Astrocyte (in vitro differentiated cells and primary cell): ENCODE measurements around the gene SOX13. TPM values are rescaled to one million over a fixed set of nuclear protein-coding genes. Genes with fewer than 3 reads are reported as not detected.

Source experiments
- DNase-seq: peaks from one replicate; pipeline ENCODE4 v3.0.0-alpha.2; 2010; ENCODE audit warnings: low read depth
- FAIRE-seq: peaks from 2 replicates; lab custom pipeline; 2011; peaks lifted over from hg19 to GRCh38; lab: Jason Lieb, UNC
- H2AFZ ChIP-seq: 2 replicates; pipeline ENCODE4 v1.6.0; 2012; ENCODE audit warnings: low read depth, low read length, inconsistent platforms
- H3K27ac ChIP-seq: 2 replicates; pipeline ENCODE4 v1.5.1; 2011; ENCODE audit warnings: low read depth, low read length, inconsistent platforms
- H3K27me3 ChIP-seq: 2 replicates; pipeline ENCODE4 v1.6.0; 2011; ENCODE audit warnings: low read length, inconsistent platforms; ENCODE audit not compliant: insufficient read depth
- H3K36me3 ChIP-seq: 2 replicates; pipeline ENCODE4 v1.5.1; 2011; ENCODE audit warnings: low read length, inconsistent platforms; ENCODE audit not compliant: insufficient read depth
- H3K4me1 ChIP-seq: 2 replicates; pipeline ENCODE4 v1.5.1; 2011; ENCODE audit warnings: low read length, inconsistent platforms; ENCODE audit not compliant: insufficient read depth
- H3K4me2 ChIP-seq: 2 replicates; pipeline ENCODE4 v1.6.0; 2012; ENCODE audit warnings: low read length, inconsistent platforms
- H3K4me3 ChIP-seq: 2 replicates; pipeline ENCODE4 v1.5.1; 2011; ENCODE audit warnings: low read depth, mild to moderate bottlenecking, low read length, inconsistent platforms; ENCODE audit not compliant: insufficient read depth
- H3K79me2 ChIP-seq: 2 replicates; pipeline ENCODE4 v1.6.0; 2012; ENCODE audit warnings: mild to moderate bottlenecking, low read length, inconsistent platforms; ENCODE audit not compliant: insufficient read depth
- H3K9ac ChIP-seq: 2 replicates; pipeline ENCODE4 v1.6.0; 2012; ENCODE audit warnings: mild to moderate bottlenecking, low read length, inconsistent platforms
- H3K9me3 ChIP-seq: 2 replicates; pipeline ENCODE4 v1.5.1; 2012; ENCODE audit warnings: low read depth, mild to moderate bottlenecking, low read length, inconsistent platforms; ENCODE audit not compliant: insufficient read depth
- H4K20me1 ChIP-seq: 2 replicates; pipeline ENCODE4 v1.6.0; 2012; ENCODE audit warnings: low read length, inconsistent platforms; ENCODE audit not compliant: insufficient read depth
- H3K27ac Mint-ChIP-seq: one replicate; pipeline ENCODE4 v1.8.0; 2021; ENCODE audit warnings: mild to moderate bottlenecking, mixed read lengths; ENCODE audit not compliant: unreplicated experiment
- H3K27me3 Mint-ChIP-seq: one replicate; pipeline ENCODE4 v1.8.0; 2021; ENCODE audit warnings: low read depth, mixed read lengths; ENCODE audit not compliant: unreplicated experiment
- H3K36me3 Mint-ChIP-seq: one replicate; pipeline ENCODE4 v1.8.0; 2021; ENCODE audit warnings: low read depth, mixed read lengths; ENCODE audit not compliant: unreplicated experiment
- H3K4me1 Mint-ChIP-seq: one replicate; pipeline ENCODE4 v1.8.0; 2021; ENCODE audit warnings: low read depth, mixed read lengths; ENCODE audit not compliant: unreplicated experiment
- H3K4me3 Mint-ChIP-seq: one replicate; pipeline ENCODE4 v1.8.0; 2021; ENCODE audit warnings: mild to moderate bottlenecking, moderate library complexity, mixed read lengths; ENCODE audit not compliant: unreplicated experiment
- H3K9me3 Mint-ChIP-seq: one replicate; pipeline ENCODE4 v1.8.0; 2021; ENCODE audit warnings: mild to moderate bottlenecking, mixed read lengths; ENCODE audit not compliant: unreplicated experiment
- EZH2 ChIP-seq: IDR thresholded peaks from 2 replicates; pipeline ENCODE4 v1.6.1; 2012; ENCODE audit warnings: mild to moderate bottlenecking, low read length, inconsistent platforms; ENCODE audit not compliant: insufficient read depth
- total RNA-seq: library from RNA; stranded (reverse); gene quantifications from 2 replicates; pipeline ENCODE4 v1.2.1, GENCODE V29; 2021
- TF ChIP-seq, protein P1 (sequence below): IDR thresholded peaks from 2 replicates; pipeline ENCODE4 v1.5.1; 2011; ENCODE audit warnings: low read depth, mild to moderate bottlenecking, inconsistent platforms, low read length, moderate library complexity; ENCODE audit not compliant: insufficient read depth

Gene SOX13
- total RNA-seq, 1 donor from 2014 or later = 12.4 TPM

DNA sequence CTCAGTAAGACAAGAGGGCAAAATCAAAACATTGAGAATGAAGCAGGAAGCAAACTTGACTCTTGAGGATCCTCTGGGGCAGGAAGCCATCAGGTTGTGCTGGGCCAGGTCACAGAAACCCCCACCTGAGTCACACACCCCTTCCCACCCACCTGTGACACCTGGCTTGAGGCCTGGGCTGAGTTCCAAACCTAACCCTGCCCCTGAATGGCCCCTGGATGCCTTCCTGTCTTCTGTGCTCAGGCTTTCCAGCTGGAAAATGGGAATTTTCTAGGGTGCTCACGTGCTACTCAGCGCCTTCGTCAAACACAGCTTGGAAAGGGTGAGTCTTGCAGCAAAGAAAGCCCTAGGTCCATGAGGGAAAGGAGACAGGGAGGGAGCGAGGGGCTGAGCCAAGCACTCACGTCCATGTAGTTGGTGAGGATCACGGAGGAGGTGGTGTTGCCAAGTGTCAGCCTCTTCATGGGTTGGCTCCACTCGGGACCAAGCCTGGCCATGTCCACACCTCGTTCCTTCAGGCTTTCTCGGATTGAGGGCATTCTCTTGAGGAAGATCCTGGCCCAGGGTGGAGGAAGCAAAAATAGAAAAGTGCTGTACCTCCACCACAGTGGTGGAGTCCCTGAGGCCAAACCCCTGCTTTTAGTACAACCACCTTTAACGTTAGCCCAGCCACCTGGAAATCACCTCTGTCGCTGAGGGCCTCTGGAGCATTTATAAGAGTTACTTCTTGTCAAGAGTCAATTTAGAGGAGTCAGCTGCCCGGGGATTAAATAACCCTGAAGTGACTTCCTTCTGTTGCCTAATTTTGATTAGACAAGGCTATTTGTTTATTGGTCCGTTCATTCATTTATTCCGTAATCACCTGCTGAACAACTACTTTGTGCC, 88.9 kb downstream of the SOX13 start:
- no peak overlapping the region for H2AFZ ChIP-seq
- H3K4me1 Mint-ChIP-seq = no peaks in the 10 kb centered on the region
- no peak overlapping the region for H3K27ac ChIP-seq
- H3K27ac Mint-ChIP-seq = no peak overlapping the region
- no peaks in the 10 kb centered on the region for H3K9me3 ChIP-seq
- no peak for TF ChIP-seq EZH2
- TF ChIP-seq, protein P1, sequence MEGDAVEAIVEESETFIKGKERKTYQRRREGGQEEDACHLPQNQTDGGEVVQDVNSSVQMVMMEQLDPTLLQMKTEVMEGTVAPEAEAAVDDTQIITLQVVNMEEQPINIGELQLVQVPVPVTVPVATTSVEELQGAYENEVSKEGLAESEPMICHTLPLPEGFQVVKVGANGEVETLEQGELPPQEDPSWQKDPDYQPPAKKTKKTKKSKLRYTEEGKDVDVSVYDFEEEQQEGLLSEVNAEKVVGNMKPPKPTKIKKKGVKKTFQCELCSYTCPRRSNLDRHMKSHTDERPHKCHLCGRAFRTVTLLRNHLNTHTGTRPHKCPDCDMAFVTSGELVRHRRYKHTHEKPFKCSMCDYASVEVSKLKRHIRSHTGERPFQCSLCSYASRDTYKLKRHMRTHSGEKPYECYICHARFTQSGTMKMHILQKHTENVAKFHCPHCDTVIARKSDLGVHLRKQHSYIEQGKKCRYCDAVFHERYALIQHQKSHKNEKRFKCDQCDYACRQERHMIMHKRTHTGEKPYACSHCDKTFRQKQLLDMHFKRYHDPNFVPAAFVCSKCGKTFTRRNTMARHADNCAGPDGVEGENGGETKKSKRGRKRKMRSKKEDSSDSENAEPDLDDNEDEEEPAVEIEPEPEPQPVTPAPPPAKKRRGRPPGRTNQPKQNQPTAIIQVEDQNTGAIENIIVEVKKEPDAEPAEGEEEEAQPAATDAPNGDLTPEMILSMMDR = no peak
- no peaks in the 10 kb centered on the region for H4K20me1 ChIP-seq
- H3K27me3 Mint-ChIP-seq = peaks cover 43% of the 10 kb centered on the region
- H3K36me3 ChIP-seq = no peaks in the 10 kb centered on the region
- no peak overlapping the region for H3K4me2 ChIP-seq
- H3K27me3 ChIP-seq = peaks cover 7% of the 10 kb centered on the region
- H3K36me3 Mint-ChIP-seq = peaks cover 2% of the 10 kb centered on the region
- FAIRE-seq (no peak), DNase-seq (no peak)
- no peaks in the 10 kb centered on the region for H3K4me1 ChIP-seq
- H3K9ac ChIP-seq = no peak overlapping the region
- no peaks in the 10 kb centered on the region for H3K79me2 ChIP-seq
- no peak overlapping the region for H3K4me3 Mint-ChIP-seq
- no peaks in the 10 kb centered on the region for H3K9me3 Mint-ChIP-seq
- H3K4me3 ChIP-seq = no peak overlapping the region

DNA sequence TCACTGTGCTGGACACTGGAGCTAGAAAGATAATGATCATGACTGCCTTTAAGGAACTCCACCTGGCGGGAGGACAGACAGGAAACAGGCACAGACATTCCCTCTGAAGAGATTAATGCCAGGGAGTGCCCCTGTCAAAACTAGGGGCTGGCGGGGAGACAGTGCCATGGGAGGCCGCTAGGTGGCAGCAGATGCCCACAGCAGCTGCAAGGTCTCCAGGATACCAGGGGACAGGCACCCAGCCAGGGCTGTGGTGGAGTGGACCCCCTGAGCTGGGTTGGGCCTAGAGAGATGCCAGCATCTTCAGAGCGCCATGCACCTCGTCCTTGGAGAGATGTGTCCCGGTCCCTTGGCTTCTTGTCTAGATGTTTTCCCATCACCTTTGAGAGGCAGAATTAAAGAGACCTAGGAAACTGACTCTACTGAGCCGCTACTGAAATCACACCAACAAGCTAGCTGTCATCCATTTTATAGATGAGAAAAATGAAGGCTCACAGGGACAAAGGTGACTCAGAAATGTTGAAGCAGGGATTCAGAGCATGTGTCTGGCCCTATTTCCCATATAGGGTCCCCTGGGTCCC, 89.7 kb downstream of the SOX13 start:
- Histone ChIP-seq H3K27me3 (peaks cover 5% of the 10 kb centered on the region), H3K36me3 (no peaks in the 10 kb centered on the region), H3K4me3 (no peak overlapping the region), H3K9ac (no peak overlapping the region), H3K9me3 (no peaks in the 10 kb centered on the region), H2AFZ (no peak overlapping the region), H3K79me2 (no peaks in the 10 kb centered on the region), H3K4me2 (no peak overlapping the region), H3K27ac (no peak overlapping the region), H3K4me1 (no peaks in the 10 kb centered on the region), H4K20me1 (no peaks in the 10 kb centered on the region)
- no peak overlapping the region for H3K27ac Mint-ChIP-seq
- peaks cover 42% of the 10 kb centered on the region for H3K27me3 Mint-ChIP-seq
- TF ChIP-seq EZH2 = no peak
- TF ChIP-seq, protein P1 = peak; percentile 97
- H3K36me3 Mint-ChIP-seq = peaks cover 2% of the 10 kb centered on the region
- no peaks in the 10 kb centered on the region for H3K9me3 Mint-ChIP-seq
- FAIRE-seq = no peak
- peak; percentile 10 for DNase-seq
- no peaks in the 10 kb centered on the region for H3K4me1 Mint-ChIP-seq
- no peak overlapping the region for H3K4me3 Mint-ChIP-seq
